GM10248 (cell line): Measurements from ENCODE around the gene UMODL1.

ENCODE experiments used
- CTCF ChIA-PET: fragments of 300-600 bp; sonication (Branson Sonifier 250); formaldehyde crosslinking; extraction: SDS; loops from one replicate; lab custom pipeline; 2021; ENCODE audit warnings: antibody characterized with exemption; lab: Yijun Ruan, JAX
- POLR2A ChIA-PET: fragments of 350-650 bp; sonication (Branson Sonifier 250); formaldehyde crosslinking; extraction: SDS; loops from one replicate; lab custom pipeline; 2020; ENCODE audit warnings: antibody characterized with exemption; lab: Yijun Ruan, JAX
- DNase-seq: peaks from one replicate; pipeline ENCODE4 v3.0.0; 2012; ENCODE audit errors: extremely low spot score
- CTCF ChIP-seq: IDR thresholded peaks from 2 replicates; pipeline ENCODE4 v1.5.1; 2012; ENCODE audit warnings: mild to moderate bottlenecking, low read depth; ENCODE audit errors: extremely low read depth, missing control alignments, control extremely low read depth

UMODL1 gene

GRCh38 chr21:42186591-42186990 lies 115.5 kb downstream of the UMODL1 start:
- no peak for TF ChIP-seq CTCF
- ChIA-PET CTCF (interaction anchor here (1.2 to 1.4 kb wide), 2 partner anchors 22 to 72 kb away, joined by 3 read pairs; no protein-coding TSS in a partner anchor), POLR2A (no interaction called here)
- no peak for DNase-seq

- ChIA-PET CTCF (interaction anchor here (1.1 to 2.0 kb wide), 7 partner anchors 9 to 372 kb away, joined by 3 to 9 read pairs (median 5); no protein-coding TSS in a partner anchor), POLR2A (no interaction called here)
Observed at GRCh38 chr21:42187976-42188653, 117.0 kb downstream of the UMODL1 start.

GRCh38 chr21:42188663-42189062 lies 117.5 kb downstream of the UMODL1 start:
- TF ChIP-seq CTCF, result no peak
- POLR2A ChIA-PET, result no interaction called here
- DNase-seq, result no peak
- CTCF ChIA-PET, result interaction anchor here (1.1 to 2.0 kb wide), 7 partner anchors 9 to 372 kb away, joined by 3 to 9 read pairs (median 5); no protein-coding TSS in a partner anchor

More at GRCh38 chr21:42187976-42188653, 117.0 kb downstream of the UMODL1 start:
- no peak for TF ChIP-seq CTCF
- DNase-seq, result peak; percentile 85

GRCh38 chr21:42189431-42189830 lies 118.3 kb downstream of the UMODL1 start:
- CTCF ChIA-PET, result interaction anchor here (1.6 to 2.3 kb wide), 3 partner anchors 23 to 69 kb away, joined by 5 to 8 read pairs (median 5); no protein-coding TSS in a partner anchor
- DNase-seq, result no peak
- TF ChIP-seq CTCF, result no peak
- POLR2A ChIA-PET, result no interaction called here

GRCh38 chr21:42189860-42190485 lies 118.9 kb downstream of the UMODL1 start:
- DNase-seq, result no peak
- POLR2A ChIA-PET, result no interaction called here
- TF ChIP-seq CTCF, result no peak
- CTCF ChIA-PET, result interaction anchor here (1.1 to 2.3 kb wide), 3 partner anchors 26 to 69 kb away, joined by 5 to 8 read pairs (median 5); no protein-coding TSS in a partner anchor

GRCh38 chr21:42190486-42190863 lies 119.4 kb downstream of the UMODL1 start:
- TF ChIP-seq CTCF, result no peak
- ChIA-PET POLR2A (no interaction called here), CTCF (interaction anchor here (1.0 to 2.3 kb wide), 5 partner anchors 11 to 147 kb away, joined by 3 to 8 read pairs (median 5); no protein-coding TSS in a partner anchor)
- DNase-seq, result no peak
